Upper lobe of left lung (tissue), 4 donors: ENCODE results near the gene NR4A3.

Experiments
- CTCF ChIP-seq, 6 experiments: fragments of 450-650 bp in 4 of 6; fragments of 200-600 bp in 2 of 6; sonication (generic) in 2 of 6; IDR thresholded peaks; one replicate each; pipeline ENCODE4 v1.5.1; 2016 to 2019; ENCODE audit warnings: antibody characterized with exemption in 6 of 6
- POLR2A ChIP-seq, 4 donors: fragments of 450-650 bp; IDR thresholded peaks; one replicate each; pipeline ENCODE4 v1.5.1; 2016 to 2017; ENCODE audit warnings: antibody characterized with exemption in 4 of 4, mild to moderate bottlenecking in 2 of 4
- POLR2AphosphoS5 ChIP-seq, 2 donors: sonication (generic); formaldehyde crosslinking; IDR thresholded peaks; one replicate each; pipeline ENCODE4 v1.5.1; 2017; ENCODE audit warnings: antibody characterized with exemption in 2 of 2

GRCh38 chr9:99834474-99834873 lies 12.8 kb downstream of the NR4A3 start:
- TF ChIP-seq CTCF (IDR thresholded peaks at IDR 0.05), result no peak
- no peak for TF ChIP-seq POLR2AphosphoS5 (IDR thresholded peaks at IDR 0.05)
- TF ChIP-seq POLR2A (IDR thresholded peaks at IDR 0.05), result no peak
